Endodermal cell (in vitro differentiated cells): ENCODE results near the gene CALCOCO1. TPM values are rescaled to one million over a fixed set of nuclear protein-coding genes. Genes with fewer than 3 reads are reported as not detected.
A peak's percentile ranks its signal among the peaks of the same experiment; 100 is the strongest.

Experiments
- DNase-seq: peaks from one replicate; pipeline ENCODE4 v3.0.0-alpha.2; 2017
- H3K27ac ChIP-seq: 2 replicates; pipeline ENCODE4 v1.5.1; 2013; ENCODE audit warnings: mild to moderate bottlenecking, low read depth, low read length, moderate library complexity
- H3K27me3 ChIP-seq: 2 replicates; pipeline ENCODE4 v1.6.1; 2013; ENCODE audit warnings: mild to moderate bottlenecking, low read length, moderate library complexity; ENCODE audit not compliant: insufficient read depth, control insufficient read depth, poor library complexity, severe bottlenecking
- H3K36me3 ChIP-seq: 2 replicates; pipeline ENCODE4 v1.7.0; 2013; ENCODE audit warnings: mild to moderate bottlenecking, low read length, moderate library complexity; ENCODE audit not compliant: control insufficient read depth, insufficient read depth
- H3K4me1 ChIP-seq: one replicate; pipeline ENCODE4 v1.7.0; 2013; ENCODE audit warnings: low read length; ENCODE audit not compliant: control insufficient read depth, insufficient read depth
- H3K4me3 ChIP-seq: 2 replicates; pipeline ENCODE4 v1.5.1; 2013; ENCODE audit warnings: mild to moderate bottlenecking, low read length, moderate library complexity
- H3K9ac ChIP-seq: 2 replicates; pipeline ENCODE4 v1.6.1; 2013; ENCODE audit warnings: mild to moderate bottlenecking, low read length, moderate library complexity; ENCODE audit not compliant: poor library complexity, severe bottlenecking; ENCODE audit errors: extremely low read depth
- H3K9me3 ChIP-seq: 2 replicates; pipeline ENCODE4 v1.6.1; 2013; ENCODE audit warnings: mild to moderate bottlenecking, low read length, moderate library complexity; ENCODE audit not compliant: control insufficient read depth
- H3K27ac Mint-ChIP-seq: 2 replicates; pipeline ENCODE4 v1.8.0; 2020; ENCODE audit warnings: mixed read lengths
- H3K27me3 Mint-ChIP-seq: 2 replicates; pipeline ENCODE4 v1.8.0; 2021; ENCODE audit warnings: mild to moderate bottlenecking, mixed read lengths; ENCODE audit not compliant: insufficient read depth
- H3K36me3 Mint-ChIP-seq: 2 replicates; pipeline ENCODE4 v1.8.0; 2020; ENCODE audit warnings: low read depth, mixed read lengths
- H3K4me1 Mint-ChIP-seq: 2 replicates; pipeline ENCODE4 v1.8.0; 2020; ENCODE audit warnings: mixed read lengths
- H3K4me3 Mint-ChIP-seq: 2 replicates; pipeline ENCODE4 v1.8.0; 2020; ENCODE audit warnings: mild to moderate bottlenecking, moderate library complexity, mixed read lengths
- H3K9me3 Mint-ChIP-seq: 2 replicates; pipeline ENCODE4 v1.8.0; 2020; ENCODE audit warnings: mild to moderate bottlenecking, mixed read lengths
- CTCF ChIP-seq: fragments of 200-600 bp; sonication (generic); conservative IDR thresholded peaks from 2 replicates; pipeline ENCODE4 v1.5.0; 2021; ENCODE audit warnings: antibody characterized with exemption, mild to moderate bottlenecking
- WGBS, 2 experiments: methylation state at CpG; one replicate each; pipeline versions ENCODE4 v1.1.5 to v1.1.7; 2013; ENCODE audit warnings: missing lambda C conversion rate in 2 of 2, mixed read lengths in 1 of 2; ENCODE audit not compliant: insufficient coverage in 1 of 2, insufficient read length in 1 of 2; 5-methylcytosine and 5-hydroxymethylcytosine counted together
- long read RNA-seq, 4 experiments: library from polyadenylated mRNA in 2 of 4; library from RNA in 1 of 4; library from capped mRNA in 1 of 4; stranded (forward) in 3 of 4; unstranded in 1 of 4; transcript quantifications; one replicate each; pipeline ENCODE4 v2.0.0, GENCODE V29; 2020 to 2021; ENCODE audit warnings: inconsistent platforms in 1 of 4
- polyA plus RNA-seq, 2 experiments: library from polyadenylated mRNA; stranded (reverse); fragments of 50-300 nt; gene quantifications; one replicate each; pipeline ENCODE4 v1.2.3, GENCODE V29; 2013
- total RNA-seq, 2 donors: library from RNA; stranded (reverse); fragmentation: NEBNext Ultra II Directional in 1 of 2; extraction: Animal tissue kit (Norgen Biotek cat#: 25700) in 1 of 2; gene quantifications; 2 replicates in 1 of 2; 3 replicates in 1 of 2; pipeline ENCODE4 v1.2.1, GENCODE V29; 2021

Gene CALCOCO1
- 10 to 100 TPM; 41.4 to 45.7 TPM for total RNA-seq
- 72.2 TPM for polyA plus RNA-seq (2013, experiment 1 of 2)
- 59.0 TPM for polyA plus RNA-seq (2013, experiment 2 of 2)
- long read RNA-seq, experiment 1, partial matches to known transcripts, result 9 of 11 reads
- long read RNA-seq, experiment 1, other reads (novel, unspliced or antisense), result 1 of 11 reads
- long read RNA-seq, experiment 2, full-length matches to known transcripts, result 40 of 73 reads
- long read RNA-seq, experiment 2, partial matches to known transcripts, result 9 of 73 reads
- long read RNA-seq, experiment 2, other reads (novel, unspliced or antisense), result 24 of 73 reads
- long read RNA-seq, experiment 3, transcript CALCOCO1-218 (15 exons, 2,291 nt), result major isoform, 34 of 58 reads
- long read RNA-seq, experiment 3, partial matches to known transcripts, result 2 of 58 reads
- long read RNA-seq, experiment 3, other reads (novel, unspliced or antisense), result 22 of 58 reads
- long read RNA-seq, experiment 4, transcript CALCOCO1-218 (15 exons, 2,291 nt), result major isoform, 5 of 7 reads
- long read RNA-seq, experiment 4, partial matches to known transcripts, result 0 of 7 reads
- long read RNA-seq, experiment 4, other reads (novel, unspliced or antisense), result 2 of 7 reads

- peak within 1 kb of the TSS; percentile 94 for H3K4me3 Mint-ChIP-seq
- peaks cover 17% of the 10 kb centered on the region for H3K4me1 Mint-ChIP-seq
- Histone ChIP-seq H3K9ac (peak within 1 kb of the TSS; percentile 58), H3K27me3 (peaks cover 9% of the 10 kb centered on the region), H3K4me1 (peaks cover 2% of the 10 kb centered on the region), H3K36me3 (no peaks in the 10 kb centered on the region), H3K9me3 (no peaks in the 10 kb centered on the region), H3K4me3 (peak within 1 kb of the TSS; percentile 92), H3K27ac (no peak within 1 kb of the TSS)
- H3K27me3 Mint-ChIP-seq, result peaks cover 9% of the 10 kb centered on the region
- DNase-seq, result peak; percentile 100
- peaks cover 6% of the 10 kb centered on the region for H3K36me3 Mint-ChIP-seq
- no peak for TF ChIP-seq CTCF
- no peaks in the 10 kb centered on the region for H3K9me3 Mint-ChIP-seq
- peak within 1 kb of the TSS; percentile 96 for H3K27ac Mint-ChIP-seq
- 0% methylated on average over 22 to 37 of the region's 38 CpGs for WGBS, 2 experiments
Observed at GRCh38 chr12:53727310-53728041, at the start of gene CALCOCO1. Gene CALCOCO1 (minus strand): TSS chr12:53727452. CDS start chr12:53725242, 2,210 bp downstream.

- H3K4me1 ChIP-seq, result no peaks in the 10 kb centered on the region
- H3K4me3 ChIP-seq, result no peak overlapping the region
- no peaks in the 10 kb centered on the region for H3K36me3 Mint-ChIP-seq
- H3K9ac ChIP-seq, result no peak overlapping the region
- H3K27me3 Mint-ChIP-seq, result peaks cover 40% of the 10 kb centered on the region
- no peak for TF ChIP-seq CTCF
- H3K4me3 Mint-ChIP-seq, result no peak overlapping the region
- no peaks in the 10 kb centered on the region for H3K9me3 ChIP-seq
- no peaks in the 10 kb centered on the region for H3K9me3 Mint-ChIP-seq
- H3K4me1 Mint-ChIP-seq, result peaks cover 2% of the 10 kb centered on the region
- H3K27me3 ChIP-seq, result peaks cover 78% of the 10 kb centered on the region
- WGBS, 2 experiments, result 100% methylated on average over 1 of the region's 1 CpG; no CpG with 5 or more reads in 1 of the 2 experiments
- no peak overlapping the region for H3K27ac Mint-ChIP-seq
- no peak overlapping the region for H3K27ac ChIP-seq
- no peaks in the 10 kb centered on the region for H3K36me3 ChIP-seq
- no peak for DNase-seq
Observed at GRCh38 chr12:53776872-53777271, 49.6 kb upstream of the CALCOCO1 start.

- no peak overlapping the region for H3K4me3 ChIP-seq
- H3K27me3 ChIP-seq, result peaks cover 78% of the 10 kb centered on the region
- no peak for TF ChIP-seq CTCF
- peaks cover 2% of the 10 kb centered on the region for H3K4me1 Mint-ChIP-seq
- no peaks in the 10 kb centered on the region for H3K4me1 ChIP-seq
- no peak overlapping the region for H3K27ac ChIP-seq
- H3K9me3 Mint-ChIP-seq, result no peaks in the 10 kb centered on the region
- DNase-seq, result no peak
- H3K27me3 Mint-ChIP-seq, result peaks cover 40% of the 10 kb centered on the region
- no peaks in the 10 kb centered on the region for H3K36me3 Mint-ChIP-seq
- no peak overlapping the region for H3K9ac ChIP-seq
- no peaks in the 10 kb centered on the region for H3K36me3 ChIP-seq
- no peaks in the 10 kb centered on the region for H3K9me3 ChIP-seq
- WGBS, 2 experiments, result 85 to 89% methylated on average over 4 to 6 of the region's 6 CpGs
- no peak overlapping the region for H3K27ac Mint-ChIP-seq
- no peak overlapping the region for H3K4me3 Mint-ChIP-seq
Observed at GRCh38 chr12:53775478-53776145, 48.4 kb upstream of the CALCOCO1 start.
